ENCODE measurements around the gene KDF1.

- TF ChIP-seq CTCF (IDR thresholded peaks at IDR 0.05) (no peak), POLR2AphosphoS5 (IDR thresholded peaks at IDR 0.05) (peak; percentile 82 to 91 (median 91)), POLR2A (IDR thresholded peaks at IDR 0.05) (peak; percentile 74 to 87), EP300 (IDR thresholded peaks at IDR 0.05) (no peak)
Observed at GRCh38 chr1:26921540-26922430, 38.5 kb downstream of the KDF1 start, which contains the start of gene NUDC.

Data from suprapubic skin (tissue), 4 donors.